Measurements from ENCODE around the gene FATE1. TPM values are rescaled to one million over a fixed set of nuclear protein-coding genes. Genes with fewer than 3 reads are reported as not detected.
A peak's percentile ranks its signal among the peaks of the same experiment; 100 is the strongest.

Gene FATE1
- total and polyA plus RNA-seq, 10 donors, result 0.06 TPM; not detected in 9

GRCh38 chrX:151701071-151701470 is 14.8 kb upstream of the FATE1 start:
- Histone ChIP-seq H3K27ac (no peak overlapping the region), H3K27me3 (replicated peaks in 1 of 7) (peaks cover 0 to 2% (median 0%) of the 10 kb centered on the region in 7 donors), H3K9me3 (no peaks in the 10 kb centered on the region), H3K4me3 (no peak overlapping the region), H3K36me3 (no peaks in the 10 kb centered on the region), H3K4me1 (no peaks in the 10 kb centered on the region)
- 88 to 96% (median 94%) methylated on average over 4 of the region's 4 CpGs for WGBS, 5 donors
- DNase-seq, result no peak
- TF ChIP-seq CTCF (IDR thresholded peaks at IDR 0.05 in 8 of 11, conservative IDR thresholded peaks at IDR 0.05 in 3 of 11) (no peak), POLR2A (IDR thresholded peaks at IDR 0.05) (no peak), POLR2AphosphoS5 (IDR thresholded peaks at IDR 0.05) (no peak)
- intact Hi-C loops (cut with DNase I; ENCODE audit: low total_unique reads), result no loop called here

GRCh38 chrX:151701531-151701930 is 14.3 kb upstream of the FATE1 start:
- Histone ChIP-seq H3K4me3 (no peak overlapping the region), H3K36me3 (no peaks in the 10 kb centered on the region), H3K27me3 (replicated peaks in 1 of 7) (peaks cover 0 to 6% (median 0%) of the 10 kb centered on the region in 7 donors), H3K9me3 (no peaks in the 10 kb centered on the region), H3K4me1 (no peaks in the 10 kb centered on the region), H3K27ac (no peak overlapping the region)
- intact Hi-C loops (cut with DNase I; ENCODE audit: low total_unique reads), result no loop called here
- 77 to 94% (median 85%) methylated on average over 7 of the region's 7 CpGs for WGBS, 5 donors
- TF ChIP-seq POLR2AphosphoS5 (IDR thresholded peaks at IDR 0.05), result no peak
- no peak for TF ChIP-seq CTCF (IDR thresholded peaks at IDR 0.05 in 8 of 11, conservative IDR thresholded peaks at IDR 0.05 in 3 of 11)
- TF ChIP-seq POLR2A (IDR thresholded peaks at IDR 0.05), result no peak
- no peak for DNase-seq

GRCh38 chrX:151702026-151702714 is 13.7 kb upstream of the FATE1 start:
- no peak for TF ChIP-seq POLR2A (IDR thresholded peaks at IDR 0.05)
- no peak for TF ChIP-seq POLR2AphosphoS5 (IDR thresholded peaks at IDR 0.05)
- TF ChIP-seq CTCF (IDR thresholded peaks at IDR 0.05 in 8 of 11, conservative IDR thresholded peaks at IDR 0.05 in 3 of 11), result no peak

GRCh38 chrX:151702741-151703340 is 13.0 kb upstream of the FATE1 start:
- H3K27ac ChIP-seq, result peak overlapping the region in 1 of 8 donors; percentile 25
- DNase-seq, result no peak
- no peak overlapping the region for H3K4me3 ChIP-seq
- 50 to 76% (median 70%) methylated on average over 7 of the region's 7 CpGs for WGBS, 5 donors
- H3K36me3 ChIP-seq, result no peaks in the 10 kb centered on the region
- no peaks in the 10 kb centered on the region for H3K9me3 ChIP-seq
- TF ChIP-seq POLR2AphosphoS5 (IDR thresholded peaks at IDR 0.05) (peak in 2 of 3 donors; percentile 8 to 30), CTCF (IDR thresholded peaks at IDR 0.05 in 8 of 11, conservative IDR thresholded peaks at IDR 0.05 in 3 of 11) (no peak), POLR2A (IDR thresholded peaks at IDR 0.05) (no peak)
- H3K4me1 ChIP-seq, result no peaks in the 10 kb centered on the region
- peaks cover 0 to 9% (median 0%) of the 10 kb centered on the region in 7 donors for H3K27me3 ChIP-seq (replicated peaks in 1 of 7)
- intact Hi-C loops (cut with DNase I; ENCODE audit: low total_unique reads), result no loop called here

More at GRCh38 chrX:151702026-151702714, 13.7 kb upstream of the FATE1 start:
- WGBS, 5 donors, result 67 to 90% (median 81%) methylated on average over 8 to 9 of the region's 9 CpGs
- no peaks in the 10 kb centered on the region for H3K9me3 ChIP-seq
- no peak overlapping the region for H3K4me3 ChIP-seq
- H3K27ac ChIP-seq, result no peak overlapping the region
- no peaks in the 10 kb centered on the region for H3K36me3 ChIP-seq
- H3K27me3 ChIP-seq (replicated peaks in 1 of 7), result peaks cover 0 to 9% (median 0%) of the 10 kb centered on the region in 7 donors
- no peak for DNase-seq
- intact Hi-C loops (cut with DNase I; ENCODE audit: low total_unique reads), result no loop called here
- no peaks in the 10 kb centered on the region for H3K4me1 ChIP-seq

Data from spleen (tissue), 11 donors.